HCT116 (cell line): ENCODE results near the gene KIAA1671. TPM values are rescaled to one million over a fixed set of nuclear protein-coding genes. Genes with fewer than 3 reads are reported as not detected.

ENCODE experiments used
- ATAC-seq: fragments of 200-7000 bp; cut with Tn5 transposase; 2 replicates; pipeline ENCODE4 v1.9.1; 2020; ENCODE audit warnings: mild to moderate bottlenecking, moderate library complexity
- BruUV-seq: library from RNA; stranded (reverse); fragments of 400-500 nt; replicated peaks from 2 replicates; lab custom pipeline; 2021; lab: Mats Ljungman, UMichigan
- CTCF ChIA-PET: fragments of 300-600 bp; sonication (Branson Sonifier 250); formaldehyde crosslinking; loops from one replicate; lab custom pipeline; 2021; ENCODE audit warnings: antibody characterized with exemption; lab: Charles Lee
- POLR2A ChIA-PET: fragments of 300-600, 350-600 bp; sonication (Branson Sonifier 250); formaldehyde crosslinking; loops from one replicate; lab custom pipeline; 2021; ENCODE audit warnings: antibody characterized with exemption; lab: Charles Lee
- RAD21 ChIA-PET, 2 experiments: fragments of 300-600 bp; sonication (Branson Sonifier 250); formaldehyde crosslinking; loops; one replicate each; lab custom pipeline; 2023; ENCODE audit warnings: low total read pairs in 2 of 2; ENCODE audit not compliant: uncharacterized antibody in 2 of 2, unreplicated experiment in 2 of 2, low non-redundant PET in 1 of 2; lab: Charles Lee
- DNase-seq: peaks from one replicate; pipeline ENCODE4 v3.0.0-alpha.2; 2010; ENCODE audit warnings: low read depth, low spot score
- H2AFZ ChIP-seq: fragments of 200-600 bp; shearing (Covaris generic), sonication (generic); 2 replicates; pipeline ENCODE4 v1.6.1; 2017; ENCODE audit warnings: low read depth, mixed run types, mixed read lengths, antibody characterized with exemption, low read length; ENCODE audit not compliant: poor library complexity, severe bottlenecking
- H3K27ac ChIP-seq: 2 replicates; pipeline ENCODE4 v1.5.1; 2012; ENCODE audit warnings: low read depth, low read length
- H3K27me3 ChIP-seq: fragments of 200-600 bp; sonication (generic); 2 replicates; pipeline ENCODE4 v1.6.1; 2016; ENCODE audit warnings: mixed run types, low read length, mixed read lengths; ENCODE audit not compliant: insufficient read depth
- H3K36me3 ChIP-seq, 2 experiments: fragments of 200-500 bp in 1 of 2; fragments of 200-600 bp in 1 of 2; sonication (Bioruptor generic) in 1 of 2; sonication (generic) in 1 of 2; 2 replicates each; pipeline versions ENCODE4 v1.5.1 to v1.6.1; 2014 to 2016; ENCODE audit warnings: low read length in 2 of 2, inconsistent platforms in 1 of 2, mixed read lengths in 1 of 2, mixed run types in 1 of 2; ENCODE audit not compliant: insufficient read depth in 2 of 2, control insufficient read depth in 1 of 2
- H3K4me1 ChIP-seq, 2 experiments: fragments of 200-600 bp in 1 of 2; sonication (generic) in 1 of 2; 2 replicates each; pipeline versions ENCODE4 v1.5.1 to v1.6.1; 2012 to 2017; ENCODE audit warnings: low read length in 2 of 2, inconsistent platforms in 1 of 2, mild to moderate bottlenecking in 1 of 2, mixed read lengths in 1 of 2, mixed run types in 1 of 2, moderate library complexity in 1 of 2; ENCODE audit not compliant: insufficient read depth in 2 of 2, control insufficient read depth in 1 of 2
- H3K4me2 ChIP-seq: fragments of 200-600 bp; sonication (generic); 2 replicates; pipeline ENCODE4 v1.6.1; 2017; ENCODE audit warnings: mixed run types, low read length, mixed read lengths
- H3K4me3 ChIP-seq, 2 experiments: fragments of 200-600 bp in 1 of 2; sonication (generic) in 1 of 2; replicated peaks in 1 of 2; 2 replicates each; pipeline ENCODE4 v1.5.1; 2011 to 2016; ENCODE audit warnings: low read length in 2 of 2, control low read depth in 1 of 2, low read depth in 1 of 2, mild to moderate bottlenecking in 1 of 2, mixed read lengths in 1 of 2, mixed run types in 1 of 2
- H3K79me2 ChIP-seq: fragments of 200-600 bp; sonication (generic); 2 replicates; pipeline ENCODE4 v1.6.1; 2017; ENCODE audit warnings: mild to moderate bottlenecking, mixed run types, low read length, moderate library complexity, mixed read lengths; ENCODE audit not compliant: insufficient read depth
- H3K9ac ChIP-seq: fragments of 200-600 bp; sonication (generic); 2 replicates; pipeline ENCODE4 v1.6.1; 2016; ENCODE audit warnings: low read length, mixed read lengths
- H3K9me2 ChIP-seq: fragments of 200-600 bp; sonication (generic), shearing (Covaris generic); 2 replicates; pipeline ENCODE4 v1.6.1; 2017; ENCODE audit warnings: mixed run types, mild to moderate bottlenecking, moderate library complexity; ENCODE audit not compliant: insufficient read depth
- H3K9me3 ChIP-seq, 2 experiments: fragments of 200-500 bp in 1 of 2; fragments of 200-600 bp in 1 of 2; sonication (Bioruptor generic) in 1 of 2; sonication (generic) in 1 of 2; 2 replicates each; pipeline ENCODE4 v1.6.1; 2014 to 2017; ENCODE audit warnings: low read length in 2 of 2, mixed read lengths in 2 of 2, inconsistent platforms in 1 of 2, low read depth in 1 of 2, mild to moderate bottlenecking in 1 of 2, mixed run types in 1 of 2, moderate library complexity in 1 of 2; ENCODE audit not compliant: control insufficient read depth in 1 of 2, insufficient read depth in 1 of 2
- H4K20me1 ChIP-seq: fragments of 200-600 bp; sonication (generic), shearing (Covaris generic); 2 replicates; pipeline ENCODE4 v1.6.1; 2017; ENCODE audit warnings: mixed run types, mild to moderate bottlenecking, moderate library complexity; ENCODE audit not compliant: insufficient read depth
- CBX3 ChIP-seq: IDR thresholded peaks from 2 replicates; pipeline ENCODE4 v1.6.1; 2012; ENCODE audit warnings: low read depth
- EGR1 ChIP-seq: IDR thresholded peaks from 2 replicates; pipeline ENCODE4 v1.6.1; 2012; ENCODE audit warnings: low read depth
- EZH2phosphoT487 ChIP-seq: fragments of 200-600 bp; IDR thresholded peaks from 2 replicates; pipeline ENCODE4 v1.6.1; 2018; ENCODE audit warnings: antibody characterized with exemption, borderline replicate concordance
- SP1 ChIP-seq: IDR thresholded peaks from 2 replicates; pipeline ENCODE4 v1.6.1; 2012; ENCODE audit warnings: low read depth
- TCF7L2 ChIP-seq: IDR thresholded peaks from 2 replicates; pipeline ENCODE4 v1.7.0; 2011; ENCODE audit warnings: borderline replicate concordance, inconsistent platforms; ENCODE audit not compliant: insufficient read depth, insufficient read length; ENCODE audit errors: extremely low read depth
- ZFX ChIP-seq: fragments of 450-650 bp; IDR thresholded peaks from 2 replicates; pipeline ENCODE4 v1.6.1; 2017
- ZNF274 ChIP-seq: fragments of 200-500 bp; sonication (Bioruptor generic); IDR thresholded peaks from 2 replicates; pipeline ENCODE4 v1.6.1; 2014; ENCODE audit warnings: mild to moderate bottlenecking, low read depth, low read length, inconsistent platforms
- intact Hi-C: fragments of 100-400 bp; cut with micrococcal nuclease; formaldehyde crosslinking; loops from 2 replicates; pipeline ENCODE4 v1.10.0; 2022
- total RNA-seq: library from RNA; stranded (reverse); gene quantifications from one replicate; pipeline ENCODE4 v1.2.1, GENCODE V29; 2021; ENCODE audit not compliant: unreplicated experiment

Gene KIAA1671
- total RNA-seq, 1 experiment from 2014 or later, result 36.8 TPM

DNA sequence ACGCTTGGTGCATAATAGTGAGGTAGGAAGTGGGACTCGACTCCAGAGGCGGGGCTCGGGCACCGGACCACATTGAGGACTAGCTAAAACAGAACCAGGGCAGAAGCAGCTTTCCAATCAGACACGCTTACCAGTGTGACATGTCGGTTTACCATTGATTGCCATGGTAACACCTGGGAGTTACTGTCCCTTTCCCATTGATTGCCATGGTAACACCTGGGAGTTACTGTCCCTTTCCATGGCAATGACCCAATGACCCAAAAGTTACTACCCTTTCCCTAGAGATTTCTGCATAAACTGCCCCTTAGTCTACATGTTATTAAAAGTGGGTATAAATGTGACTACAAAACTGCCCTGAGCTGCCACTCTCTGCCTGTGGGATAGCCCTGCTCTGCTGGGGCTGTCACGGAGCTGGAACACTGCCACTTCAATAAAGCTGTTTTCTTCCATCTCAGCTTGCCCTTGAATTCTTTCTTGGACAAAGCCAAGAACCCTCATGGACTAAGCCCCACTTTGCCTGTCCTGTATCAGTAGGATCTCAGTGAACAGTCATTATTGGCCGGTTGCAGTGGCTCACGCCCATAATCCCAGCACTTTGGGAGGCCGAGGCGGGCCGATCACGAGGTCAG is 169.7 kb downstream of the KIAA1671 start:
- ChIA-PET RAD21 (no interaction called here), CTCF (no interaction called here), POLR2A (interaction anchor here (1.5 kb wide), 1 partner anchor 12 kb away, joined by 3 read pairs; no protein-coding TSS in a partner anchor)
- BruUV-seq, result no TSS peak
- peaks cover 0 to 9% of the 10 kb centered on the region in 2 experiments; a peak in 1 of 4 replicates for H3K36me3 ChIP-seq
- TF ChIP-seq TCF7L2, result no peak
- TF ChIP-seq SP1, result no peak
- peaks cover 17 to 32% of the 10 kb centered on the region in 2 experiments for H3K4me1 ChIP-seq
- H3K27me3 ChIP-seq, result no peaks in the 10 kb centered on the region
- H3K4me3 ChIP-seq, result no peak overlapping the region
- peaks cover 0 to 6% of the 10 kb centered on the region in 2 experiments; a peak in 1 of 4 replicates for H3K9me3 ChIP-seq
- H2AFZ ChIP-seq, result no peak overlapping the region
- H4K20me1 ChIP-seq, result no peaks in the 10 kb centered on the region
- no peaks in the 10 kb centered on the region for H3K9me2 ChIP-seq
- no peak overlapping the region for H3K9ac ChIP-seq
- ATAC-seq (no peak), DNase-seq (no peak)
- no peak overlapping the region for H3K27ac ChIP-seq
- intact Hi-C loops, result no loop called here
- H3K4me2 ChIP-seq, result no peak overlapping the region
- H3K79me2 ChIP-seq, result no peaks in the 10 kb centered on the region

DNA sequence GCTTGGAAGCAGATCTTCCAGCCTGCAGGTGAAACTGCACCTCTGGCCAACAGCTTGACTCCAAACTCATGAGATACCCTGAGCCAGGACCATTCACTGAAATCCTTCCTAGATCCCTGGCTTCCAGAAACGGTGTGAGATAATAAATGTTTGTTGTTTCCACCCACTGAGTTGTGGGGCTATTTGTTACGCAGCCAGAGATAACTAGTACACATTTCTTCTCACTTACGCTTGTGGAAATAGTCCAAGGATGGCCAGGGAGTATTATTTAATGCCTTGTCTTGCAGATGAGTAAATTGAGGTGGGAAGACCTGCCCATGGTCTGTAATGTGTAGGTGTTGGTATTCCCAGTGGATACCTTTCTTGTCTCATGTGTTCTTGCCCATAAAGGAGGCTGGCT is 171.2 kb downstream of the KIAA1671 start:
- TF ChIP-seq CBX3, result no peak
- TF ChIP-seq EZH2phosphoT487, result no peak
- no peak for TF ChIP-seq ZFX
- TF ChIP-seq EGR1, result no peak
- no peak for TF ChIP-seq ZNF274
- RAD21 ChIA-PET, result interaction anchor here in 1 of 2 experiments (0.6 kb wide), 1 partner anchor 12 kb away, joined by 3 read pairs; no protein-coding TSS in a partner anchor

More for the DNA sequence above, 171.2 kb downstream of the KIAA1671 start:
- ChIA-PET POLR2A (no interaction called here), CTCF (no interaction called here)
- intact Hi-C loops, result no loop called here
- no peak overlapping the region for H3K9ac ChIP-seq
- 0 out of 2 replicates have a peak, but pooled peaks cover 2% of the 10 kb centered on the region for H3K79me2 ChIP-seq
- H2AFZ ChIP-seq, result no peak overlapping the region
- H3K4me2 ChIP-seq, result no peak overlapping the region
- no TSS peak for BruUV-seq
- H3K4me3 ChIP-seq, result no peak overlapping the region
- H3K36me3 ChIP-seq, result peaks cover 0 to 9% of the 10 kb centered on the region in 2 experiments; a peak in 1 of 4 replicates
- H3K4me1 ChIP-seq, result peaks cover 17 to 25% of the 10 kb centered on the region in 2 experiments
- no peak overlapping the region for H3K27ac ChIP-seq
- ATAC-seq, result no peak
- H3K9me3 ChIP-seq, result peaks cover 0 to 6% of the 10 kb centered on the region in 2 experiments; a peak in 1 of 4 replicates
- DNase-seq, result no peak
- H3K9me2 ChIP-seq, result no peaks in the 10 kb centered on the region
- H3K27me3 ChIP-seq, result no peaks in the 10 kb centered on the region
- H4K20me1 ChIP-seq, result no peaks in the 10 kb centered on the region
